Fibroblast of peridontal ligament (primary cell): ENCODE data around the gene MYH11.
"Not testable (repeated sequence)": the region's sequence is repeated elsewhere in the genome, so short reads cannot be mapped to it uniquely, and the experiment has no call there.

Source experiments
- DNase-seq: peaks from one replicate; pipeline ENCODE4 v3.0.0-alpha.2; 2010; ENCODE audit errors: extremely low read depth

The MYH11 gene

GRCh38 chr16:15876503-15876902 is 19.7 kb upstream of the MYH11 start:
- no peak for DNase-seq

- peak; percentile 90 for DNase-seq
Measured at GRCh38 chr16:15874745-15875314, 18.0 kb upstream of the MYH11 start.

DNA sequence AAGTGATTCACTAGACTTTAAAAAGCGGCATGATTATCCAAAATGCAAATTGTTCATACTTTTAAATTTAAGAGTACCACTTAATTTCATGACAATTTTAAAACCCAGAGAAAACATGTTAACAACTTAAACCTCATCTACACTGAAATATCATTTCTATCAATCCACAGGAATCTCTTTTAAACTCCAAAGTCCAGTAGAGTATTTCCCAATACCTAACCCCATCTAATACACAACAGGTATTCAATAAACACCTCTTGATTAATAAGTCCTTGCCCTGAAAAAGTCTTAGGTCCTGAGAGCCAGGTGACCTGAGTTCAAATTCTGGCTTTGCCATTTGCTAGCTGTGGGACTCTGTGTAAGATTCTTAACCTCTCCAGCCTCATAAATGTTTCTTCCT is 16.9 kb upstream of the MYH11 start:
- no peak for DNase-seq

DNA sequence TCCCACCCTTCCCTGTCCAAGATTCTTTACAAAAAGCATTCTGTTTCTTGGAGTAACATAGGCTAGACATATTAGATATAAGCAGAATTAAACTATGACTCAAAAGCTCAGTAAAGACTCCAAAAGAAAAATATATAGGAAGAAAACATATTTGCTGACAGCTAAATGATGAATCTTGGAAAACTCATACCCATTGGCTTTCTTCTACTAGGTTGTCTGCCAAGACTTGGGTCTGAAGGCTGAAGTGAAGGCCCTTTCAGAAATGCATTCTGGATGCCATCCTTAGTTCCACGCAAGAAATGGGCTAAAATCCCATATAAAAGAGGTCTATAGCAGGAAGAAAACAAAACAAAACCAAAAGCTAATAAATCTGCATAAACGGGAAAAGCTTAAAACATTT is 16.5 kb upstream of the MYH11 start:
- DNase-seq: no peak

DNA sequence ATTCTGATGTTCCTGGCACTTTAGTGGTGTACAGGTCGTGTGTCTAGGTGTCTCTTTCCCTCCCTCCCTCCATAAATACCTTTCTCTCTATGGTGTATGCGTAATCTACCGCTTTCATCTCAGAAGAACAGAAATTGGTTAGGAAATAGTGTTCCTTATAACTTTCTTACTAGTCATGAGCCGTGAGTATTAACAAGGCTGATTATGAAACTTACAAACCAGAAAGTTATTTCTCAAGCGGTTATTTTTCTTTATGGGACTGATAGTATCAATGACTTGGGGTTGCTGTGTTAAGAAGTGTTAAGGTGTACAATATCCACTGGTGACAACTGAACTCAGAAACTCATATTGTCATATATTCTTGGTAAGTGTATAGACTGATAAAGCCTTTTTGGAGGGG is 13.2 kb upstream of the MYH11 start:
- no peak for DNase-seq

DNA sequence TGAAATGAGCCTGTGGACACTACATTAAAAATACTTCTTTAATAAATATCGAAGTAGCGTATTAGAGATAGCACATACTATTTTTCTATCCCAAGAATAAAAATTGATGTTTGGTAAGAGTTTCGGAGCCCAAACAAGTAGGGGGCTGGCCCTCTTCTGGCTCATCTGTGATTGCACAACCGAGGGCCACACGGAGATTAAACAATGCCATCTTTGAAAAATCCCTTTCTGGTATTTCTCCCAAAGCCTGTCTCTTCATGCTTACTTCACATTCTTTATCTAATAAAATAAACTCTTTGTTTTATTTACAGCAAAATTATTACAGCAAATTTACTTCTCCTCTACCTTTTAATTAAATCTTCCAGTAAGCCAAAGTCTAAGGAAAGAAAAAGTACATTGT is 9.6 kb upstream of the MYH11 start:
- no peak for DNase-seq

GRCh38 chr16:15865742-15866141 is 8.9 kb upstream of the MYH11 start:
- DNase-seq: peak; percentile 92

DNA sequence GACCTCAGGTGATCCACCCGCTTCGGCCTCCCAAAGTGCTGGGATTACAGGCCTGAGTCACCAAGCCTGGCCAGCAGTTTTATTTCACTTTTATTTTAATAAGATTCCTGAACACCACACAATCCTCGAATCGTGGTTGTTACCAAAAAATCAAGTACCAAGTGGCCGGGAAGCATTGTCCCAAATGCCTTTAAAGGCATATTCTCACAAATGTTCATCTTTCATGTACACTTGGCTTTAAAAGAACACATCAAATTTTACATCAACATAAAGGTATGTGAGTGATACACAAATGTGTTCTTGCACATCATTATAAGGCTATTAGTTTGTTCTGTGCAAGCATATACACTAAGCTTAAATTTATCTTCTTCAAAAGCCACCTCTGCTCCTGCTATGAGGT is 8.1 kb upstream of the MYH11 start:
- no peak for DNase-seq

- no peak for DNase-seq
Measured at GRCh38 chr16:15861996-15862395, 5.2 kb upstream of the MYH11 start.

- DNase-seq: no peak
Measured at GRCh38 chr16:15858921-15859668, 2.3 kb upstream of the MYH11 start.

GRCh38 chr16:15857724-15858560 is 1.1 kb upstream of the MYH11 start:
- DNase-seq: peak; percentile 39

- DNase-seq: no peak
Measured at GRCh38 chr16:15856182-15856581, 646 bp downstream of the MYH11 start.

GRCh38 chr16:15855704-15856003 is 1.2 kb downstream of the MYH11 start:
- DNase-seq: no peak

- DNase-seq: no peak
Measured at GRCh38 chr16:15854906-15855703, 1.7 kb downstream of the MYH11 start.

- no peak for DNase-seq
Measured at GRCh38 chr16:15854061-15854460, 2.8 kb downstream of the MYH11 start.

DNA sequence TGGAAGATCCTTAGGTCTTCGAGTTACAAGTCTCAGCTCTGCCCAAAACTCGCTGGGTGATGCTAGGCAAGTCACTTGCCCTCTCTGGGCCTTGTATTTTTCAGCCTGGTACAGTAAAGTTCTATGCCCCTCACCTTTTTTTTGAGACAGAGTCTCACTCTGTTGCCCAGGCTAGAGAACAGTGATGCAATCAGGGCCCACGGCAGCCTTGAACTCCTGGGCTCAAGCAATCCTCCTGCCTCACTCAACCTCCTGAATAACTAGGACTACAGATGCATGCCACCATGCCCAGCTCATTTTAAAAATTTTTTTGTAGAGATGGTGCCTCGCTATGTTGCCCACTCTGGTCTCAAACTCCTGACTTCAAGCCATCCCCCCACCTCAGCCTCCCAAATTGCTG is 3.8 kb downstream of the MYH11 start:
- DNase-seq: no peak

GRCh38 chr16:15850555-15850954 is 6.3 kb downstream of the MYH11 start:
- DNase-seq: not testable (repeated sequence)

GRCh38 chr16:15849209-15849981 is 7.4 kb downstream of the MYH11 start:
- no peak for DNase-seq

GRCh38 chr16:15847611-15848175 is 9.1 kb downstream of the MYH11 start:
- DNase-seq: no peak

DNA sequence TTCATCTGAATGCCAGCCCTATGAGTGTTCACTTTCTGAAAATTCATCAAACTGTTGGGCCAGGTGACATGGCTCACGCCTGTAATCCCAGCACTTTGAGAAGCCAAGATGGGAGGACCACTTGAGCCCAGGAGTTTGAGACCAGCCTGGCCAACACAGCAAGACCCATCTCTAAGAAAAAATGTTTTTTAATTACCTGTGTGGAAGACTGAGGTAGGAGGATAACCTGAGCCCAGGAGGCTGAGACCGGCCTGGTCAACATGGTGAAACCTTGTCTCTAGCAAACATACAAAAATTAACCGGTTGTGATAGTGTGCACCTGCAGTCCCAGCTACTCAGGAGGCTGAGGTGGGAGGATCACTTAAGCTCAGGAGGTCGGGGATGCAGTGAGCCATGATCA is 10.3 kb downstream of the MYH11 start:
- DNase-seq: no peak

GRCh38 chr16:15843635-15844279 is 13.1 kb downstream of the MYH11 start:
- DNase-seq: no peak
